SK-N-SH (cell line): ENCODE results near the gene VWA3B.

Experiments
- EP300 ChIP-seq, 2 experiments: IDR thresholded peaks; 2 replicates each; pipeline versions ENCODE4 v1.4.0 to v1.6.1; 2012; ENCODE audit warnings: borderline replicate concordance in 1 of 2, low read depth in 1 of 2, low read length in 1 of 2
- FOXJ3 ChIP-seq: sonication (generic); formaldehyde crosslinking; IDR thresholded peaks from 2 replicates; pipeline ENCODE4 v1.5.1; 2020; ENCODE audit warnings: mild to moderate bottlenecking, missing genetic modification reagents
- GABPA ChIP-seq: IDR thresholded peaks from 2 replicates; pipeline ENCODE4 v1.4.0; 2012; ENCODE audit warnings: low read depth, mild to moderate bottlenecking
- MEF2A ChIP-seq: IDR thresholded peaks from 2 replicates; pipeline ENCODE4 v1.4.0; 2012; ENCODE audit warnings: low read depth, borderline replicate concordance
- NRF1 ChIP-seq: IDR thresholded peaks from 2 replicates; pipeline ENCODE4 v1.6.1; 2012; ENCODE audit warnings: low read depth, mild to moderate bottlenecking, low read length
- SMC3 ChIP-seq: IDR thresholded peaks from 2 replicates; pipeline ENCODE4 v1.6.1; 2012; ENCODE audit warnings: low read depth, low read length, improper control_type of control experiment
- TCF12 ChIP-seq: IDR thresholded peaks from 2 replicates; pipeline ENCODE4 v1.4.0; 2012
- TF ChIP-seq, protein P1 (sequence below): fragments of 200-600 bp; sonication (generic); IDR thresholded peaks from 2 replicates; pipeline ENCODE4 v1.6.1; 2017; ENCODE audit warnings: antibody characterized with exemption, mild to moderate bottlenecking, moderate library complexity
- TF ChIP-seq, protein P2 (sequence below): IDR thresholded peaks from 2 replicates; pipeline ENCODE4 v1.6.1; 2012; ENCODE audit warnings: mild to moderate bottlenecking, low read depth, low read length, moderate library complexity

DNA sequence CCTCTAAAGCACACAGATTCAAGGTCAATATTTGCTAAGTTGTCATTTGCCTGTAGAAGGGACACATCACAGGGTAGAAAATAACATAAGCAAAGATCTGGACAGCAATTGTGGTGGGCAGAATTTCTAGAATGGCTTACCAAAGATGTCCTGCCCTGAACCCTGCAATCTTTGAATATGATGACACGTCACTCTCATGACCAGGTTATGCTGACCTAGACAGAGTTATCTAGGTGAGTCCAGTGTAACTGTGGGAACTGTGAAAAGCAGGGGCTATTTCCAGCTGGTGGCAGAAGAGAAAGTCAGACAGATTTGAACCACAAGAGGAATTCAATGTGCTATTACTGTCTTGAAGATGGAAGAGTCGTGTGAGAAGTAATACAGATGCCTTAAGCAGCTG, 147.0 kb downstream of the VWA3B start:
- TF ChIP-seq, protein P1, sequence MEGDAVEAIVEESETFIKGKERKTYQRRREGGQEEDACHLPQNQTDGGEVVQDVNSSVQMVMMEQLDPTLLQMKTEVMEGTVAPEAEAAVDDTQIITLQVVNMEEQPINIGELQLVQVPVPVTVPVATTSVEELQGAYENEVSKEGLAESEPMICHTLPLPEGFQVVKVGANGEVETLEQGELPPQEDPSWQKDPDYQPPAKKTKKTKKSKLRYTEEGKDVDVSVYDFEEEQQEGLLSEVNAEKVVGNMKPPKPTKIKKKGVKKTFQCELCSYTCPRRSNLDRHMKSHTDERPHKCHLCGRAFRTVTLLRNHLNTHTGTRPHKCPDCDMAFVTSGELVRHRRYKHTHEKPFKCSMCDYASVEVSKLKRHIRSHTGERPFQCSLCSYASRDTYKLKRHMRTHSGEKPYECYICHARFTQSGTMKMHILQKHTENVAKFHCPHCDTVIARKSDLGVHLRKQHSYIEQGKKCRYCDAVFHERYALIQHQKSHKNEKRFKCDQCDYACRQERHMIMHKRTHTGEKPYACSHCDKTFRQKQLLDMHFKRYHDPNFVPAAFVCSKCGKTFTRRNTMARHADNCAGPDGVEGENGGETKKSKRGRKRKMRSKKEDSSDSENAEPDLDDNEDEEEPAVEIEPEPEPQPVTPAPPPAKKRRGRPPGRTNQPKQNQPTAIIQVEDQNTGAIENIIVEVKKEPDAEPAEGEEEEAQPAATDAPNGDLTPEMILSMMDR, result no peak
- TF ChIP-seq FOXJ3 (CRISPR knock-in tag), result no peak
- TF ChIP-seq GABPA, result no peak
- TF ChIP-seq SMC3, result no peak
- TF ChIP-seq TCF12, result no peak
- no peak for TF ChIP-seq EP300 (IDR thresholded peaks at IDR 0.05; ENCODE audit: borderline replicate concordance in 1 of 2, low read depth in 1 of 2, low read length in 1 of 2)
- TF ChIP-seq, protein P2, sequence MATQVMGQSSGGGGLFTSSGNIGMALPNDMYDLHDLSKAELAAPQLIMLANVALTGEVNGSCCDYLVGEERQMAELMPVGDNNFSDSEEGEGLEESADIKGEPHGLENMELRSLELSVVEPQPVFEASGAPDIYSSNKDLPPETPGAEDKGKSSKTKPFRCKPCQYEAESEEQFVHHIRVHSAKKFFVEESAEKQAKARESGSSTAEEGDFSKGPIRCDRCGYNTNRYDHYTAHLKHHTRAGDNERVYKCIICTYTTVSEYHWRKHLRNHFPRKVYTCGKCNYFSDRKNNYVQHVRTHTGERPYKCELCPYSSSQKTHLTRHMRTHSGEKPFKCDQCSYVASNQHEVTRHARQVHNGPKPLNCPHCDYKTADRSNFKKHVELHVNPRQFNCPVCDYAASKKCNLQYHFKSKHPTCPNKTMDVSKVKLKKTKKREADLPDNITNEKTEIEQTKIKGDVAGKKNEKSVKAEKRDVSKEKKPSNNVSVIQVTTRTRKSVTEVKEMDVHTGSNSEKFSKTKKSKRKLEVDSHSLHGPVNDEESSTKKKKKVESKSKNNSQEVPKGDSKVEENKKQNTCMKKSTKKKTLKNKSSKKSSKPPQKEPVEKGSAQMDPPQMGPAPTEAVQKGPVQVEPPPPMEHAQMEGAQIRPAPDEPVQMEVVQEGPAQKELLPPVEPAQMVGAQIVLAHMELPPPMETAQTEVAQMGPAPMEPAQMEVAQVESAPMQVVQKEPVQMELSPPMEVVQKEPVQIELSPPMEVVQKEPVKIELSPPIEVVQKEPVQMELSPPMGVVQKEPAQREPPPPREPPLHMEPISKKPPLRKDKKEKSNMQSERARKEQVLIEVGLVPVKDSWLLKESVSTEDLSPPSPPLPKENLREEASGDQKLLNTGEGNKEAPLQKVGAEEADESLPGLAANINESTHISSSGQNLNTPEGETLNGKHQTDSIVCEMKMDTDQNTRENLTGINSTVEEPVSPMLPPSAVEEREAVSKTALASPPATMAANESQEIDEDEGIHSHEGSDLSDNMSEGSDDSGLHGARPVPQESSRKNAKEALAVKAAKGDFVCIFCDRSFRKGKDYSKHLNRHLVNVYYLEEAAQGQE, result no peak
- TF ChIP-seq NRF1, result no peak
- no peak for TF ChIP-seq MEF2A
